OCI-LY7 (cell line): ENCODE results near the gene CCDC152. TPM values are rescaled to one million over a fixed set of nuclear protein-coding genes. Genes with fewer than 3 reads are reported as not detected.

Experiments
- BruUV-seq: library from RNA; stranded (reverse); fragments of 400-500 nt; replicated peaks from 2 replicates; lab custom pipeline; 2021; lab: Mats Ljungman, UMichigan
- CTCF ChIA-PET: fragments of 300-600 bp; sonication (Branson Sonifier 250); formaldehyde crosslinking; loops from one replicate; lab custom pipeline; 2022; ENCODE audit warnings: antibody characterized with exemption; ENCODE audit not compliant: unreplicated experiment; lab: Charles Lee
- POLR2A ChIA-PET: fragments of 300-600 bp; sonication (Branson Sonifier 250); formaldehyde crosslinking; loops from one replicate; lab custom pipeline; 2022; ENCODE audit warnings: antibody characterized with exemption; lab: Charles Lee
- DNase-seq: peaks from one replicate; pipeline ENCODE4 v3.0.0-alpha.2; 2015; ENCODE audit warnings: low spot score
- H2AFZ ChIP-seq: fragments of 200-600 bp; sonication (generic), shearing (Covaris generic); 2 replicates; pipeline ENCODE4 v1.6.1; 2014; ENCODE audit warnings: mild to moderate bottlenecking, antibody characterized with exemption, low read length, moderate library complexity
- H3K27ac ChIP-seq: fragments of 200-600 bp; sonication (generic); 2 replicates; pipeline ENCODE4 v1.5.1; 2014; ENCODE audit warnings: mixed run types, low read depth, mild to moderate bottlenecking, moderate library complexity, low read length, inconsistent platforms; ENCODE audit not compliant: poor library complexity, severe bottlenecking
- H3K36me3 ChIP-seq: fragments of 200-600 bp; sonication (generic); 2 replicates; pipeline ENCODE4 v1.6.1; 2014; ENCODE audit warnings: mild to moderate bottlenecking, antibody characterized with exemption, low read length, moderate library complexity, mixed read lengths; ENCODE audit not compliant: insufficient read depth
- H3K4me1 ChIP-seq: fragments of 200-600 bp; sonication (generic); 2 replicates; pipeline ENCODE4 v1.5.1; 2014; ENCODE audit warnings: mild to moderate bottlenecking, low read length; ENCODE audit not compliant: insufficient read depth, poor library complexity, severe bottlenecking
- H3K4me2 ChIP-seq: fragments of 200-600 bp; sonication (generic); 2 replicates; pipeline ENCODE4 v1.6.1; 2014; ENCODE audit warnings: mild to moderate bottlenecking, low read length
- H3K4me3 ChIP-seq: fragments of 200-600 bp; sonication (generic); 2 replicates; pipeline ENCODE4 v1.5.1; 2014; ENCODE audit warnings: mild to moderate bottlenecking, low read depth, low read length; ENCODE audit not compliant: poor library complexity, severe bottlenecking
- H3K79me2 ChIP-seq: fragments of 200-600 bp; sonication (generic); 2 replicates; pipeline ENCODE4 v1.6.1; 2016; ENCODE audit warnings: low read depth, mild to moderate bottlenecking, low read length, moderate library complexity, mixed read lengths; ENCODE audit not compliant: insufficient read depth
- H3K9me2 ChIP-seq: fragments of 200-600 bp; sonication (generic); 2 replicates; pipeline ENCODE4 v1.6.1; 2016; ENCODE audit warnings: mild to moderate bottlenecking, low read length, mixed read lengths; ENCODE audit not compliant: insufficient read depth
- H3K9me3 ChIP-seq: fragments of 200-600 bp; sonication (generic); 2 replicates; pipeline ENCODE4 v1.6.1; 2014; ENCODE audit warnings: mild to moderate bottlenecking, mixed run types, low read length, mixed read lengths
- H4K20me1 ChIP-seq: fragments of 200-600 bp; sonication (generic); 2 replicates; pipeline ENCODE4 v1.6.1; 2014; ENCODE audit warnings: mild to moderate bottlenecking, antibody characterized with exemption, low read length, moderate library complexity, mixed read lengths; ENCODE audit not compliant: insufficient read depth
- CTCF ChIP-seq: fragments of 200-600 bp; sonication (generic); conservative IDR thresholded peaks from 2 replicates; pipeline ENCODE4 v1.5.1; 2014; ENCODE audit warnings: mild to moderate bottlenecking, antibody characterized with exemption, low read length, moderate library complexity, mixed read lengths
- EZH2phosphoT487 ChIP-seq: fragments of 200-600 bp; sonication (generic); IDR thresholded peaks from 2 replicates; pipeline ENCODE4 v1.6.1; 2018; ENCODE audit warnings: low read depth, borderline replicate concordance, mild to moderate bottlenecking, mixed run types, antibody characterized with exemption, low read length, moderate library complexity, mixed read lengths
- intact Hi-C: fragments of 100-400 bp; cut with micrococcal nuclease; formaldehyde crosslinking; loops from one replicate; pipeline ENCODE4 v1.10.0; 2022; ENCODE audit not compliant: unreplicated experiment
- total RNA-seq, 2 experiments: library from RNA; depleted of rRNA in 1 of 2; stranded (reverse); fragments of >200 nt in 1 of 2; shearing (Covaris generic) in 1 of 2; gene quantifications; 2 replicates each; pipeline ENCODE4 v1.2.3, GENCODE V29; 2014 to 2022

CCDC152 gene
- total RNA-seq, 2 experiments from 2014 or later: not detected

GRCh38 chr5:42837601-42838000 is 81.0 kb downstream of the CCDC152 start:
- CTCF ChIA-PET: no interaction called here
- H3K4me3 ChIP-seq: no peak overlapping the region
- H3K27ac ChIP-seq: no peak overlapping the region
- no peak for DNase-seq
- TF ChIP-seq EZH2phosphoT487: no peak
- TF ChIP-seq CTCF: no peak
- intact Hi-C loops: no loop called here
- no peak overlapping the region for H2AFZ ChIP-seq
- H3K9me3 ChIP-seq: no peaks in the 10 kb centered on the region
- H3K79me2 ChIP-seq: no peaks in the 10 kb centered on the region
- H3K4me2 ChIP-seq: no peak overlapping the region
- H4K20me1 ChIP-seq: no peaks in the 10 kb centered on the region
- no TSS peak for BruUV-seq
- POLR2A ChIA-PET: no interaction called here
- H3K4me1 ChIP-seq: no peaks in the 10 kb centered on the region
- H3K9me2 ChIP-seq: no peaks in the 10 kb centered on the region; the same call in 1 of the 2 replicates
- no peaks in the 10 kb centered on the region for H3K36me3 ChIP-seq

- ChIA-PET POLR2A (no interaction called here), CTCF (no interaction called here)
- no TSS peak for BruUV-seq
These were observed 82.6 kb downstream of the CCDC152 start for GRCh38 chr5:42839196-42839595.

More at GRCh38 chr5:42839196-42839595, 82.6 kb downstream of the CCDC152 start:
- Histone ChIP-seq H3K9me3 (no peaks in the 10 kb centered on the region), H3K9me2 (no peaks in the 10 kb centered on the region), H3K36me3 (no peaks in the 10 kb centered on the region), H2AFZ (no peak overlapping the region), H3K79me2 (no peaks in the 10 kb centered on the region), H3K4me2 (no peak overlapping the region), H3K4me1 (no peaks in the 10 kb centered on the region), H3K4me3 (no peak overlapping the region), H4K20me1 (no peaks in the 10 kb centered on the region), H3K27ac (no peak overlapping the region)
- TF ChIP-seq CTCF (no peak), EZH2phosphoT487 (no peak)
- no peak for DNase-seq
- intact Hi-C loops: no loop called here
